Activated T-cell treated with anti-CD3 and anti-CD28 coated beads for 1 hour (primary cell): ENCODE results near the gene OPA3.

ENCODE experiments used
- DNase-seq: peaks from one replicate; pipeline ENCODE4 v3.0.0-alpha.2; 2020; ENCODE audit warnings: low read depth

OPA3 gene

DNA sequence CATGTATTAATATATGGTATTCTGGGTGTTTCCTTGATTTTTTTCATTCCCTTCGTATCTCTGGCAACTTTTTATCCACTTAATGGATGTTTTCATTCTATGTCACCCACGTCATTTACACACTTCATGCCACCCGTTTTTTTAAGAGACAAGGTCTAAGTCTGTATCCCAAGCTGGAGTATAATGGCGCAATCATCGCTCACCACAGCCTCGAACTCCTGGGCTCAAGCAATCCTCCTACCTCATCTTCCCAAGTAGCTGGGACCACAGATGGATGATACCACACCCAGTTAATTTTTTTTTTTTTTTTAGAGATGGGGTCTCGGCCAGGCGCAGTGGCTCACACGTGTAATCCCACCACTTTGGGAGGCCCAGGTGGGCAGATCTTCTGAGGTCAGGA is 80.7 kb downstream of the OPA3 start:
- no peak for DNase-seq

DNA sequence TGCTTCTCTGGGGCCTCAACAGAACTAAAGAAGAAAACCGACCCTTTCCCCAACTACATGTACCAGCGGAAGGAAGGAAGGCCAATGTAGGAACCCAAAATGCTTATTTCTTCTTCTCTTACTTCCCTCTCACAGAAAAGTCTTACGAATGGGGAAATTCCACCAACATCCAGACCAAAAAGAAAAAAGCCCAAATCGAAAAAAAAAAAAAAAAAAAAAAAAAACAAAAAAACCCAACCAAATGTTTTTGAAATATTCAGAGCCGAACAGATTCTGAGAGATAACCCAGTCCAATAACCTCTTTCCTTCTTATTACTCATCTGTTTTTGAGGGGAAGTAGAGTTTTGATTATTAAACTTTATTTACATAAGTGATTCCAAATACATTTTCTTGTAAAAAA is 82.5 kb downstream of the OPA3 start:
- no peak for DNase-seq

GRCh38 chr19:45501730-45502014 is 82.9 kb downstream of the OPA3 start:
- DNase-seq, result no peak

- DNase-seq, result no peak
Measured at GRCh38 chr19:45500918-45501729, 83.5 kb downstream of the OPA3 start.

DNA sequence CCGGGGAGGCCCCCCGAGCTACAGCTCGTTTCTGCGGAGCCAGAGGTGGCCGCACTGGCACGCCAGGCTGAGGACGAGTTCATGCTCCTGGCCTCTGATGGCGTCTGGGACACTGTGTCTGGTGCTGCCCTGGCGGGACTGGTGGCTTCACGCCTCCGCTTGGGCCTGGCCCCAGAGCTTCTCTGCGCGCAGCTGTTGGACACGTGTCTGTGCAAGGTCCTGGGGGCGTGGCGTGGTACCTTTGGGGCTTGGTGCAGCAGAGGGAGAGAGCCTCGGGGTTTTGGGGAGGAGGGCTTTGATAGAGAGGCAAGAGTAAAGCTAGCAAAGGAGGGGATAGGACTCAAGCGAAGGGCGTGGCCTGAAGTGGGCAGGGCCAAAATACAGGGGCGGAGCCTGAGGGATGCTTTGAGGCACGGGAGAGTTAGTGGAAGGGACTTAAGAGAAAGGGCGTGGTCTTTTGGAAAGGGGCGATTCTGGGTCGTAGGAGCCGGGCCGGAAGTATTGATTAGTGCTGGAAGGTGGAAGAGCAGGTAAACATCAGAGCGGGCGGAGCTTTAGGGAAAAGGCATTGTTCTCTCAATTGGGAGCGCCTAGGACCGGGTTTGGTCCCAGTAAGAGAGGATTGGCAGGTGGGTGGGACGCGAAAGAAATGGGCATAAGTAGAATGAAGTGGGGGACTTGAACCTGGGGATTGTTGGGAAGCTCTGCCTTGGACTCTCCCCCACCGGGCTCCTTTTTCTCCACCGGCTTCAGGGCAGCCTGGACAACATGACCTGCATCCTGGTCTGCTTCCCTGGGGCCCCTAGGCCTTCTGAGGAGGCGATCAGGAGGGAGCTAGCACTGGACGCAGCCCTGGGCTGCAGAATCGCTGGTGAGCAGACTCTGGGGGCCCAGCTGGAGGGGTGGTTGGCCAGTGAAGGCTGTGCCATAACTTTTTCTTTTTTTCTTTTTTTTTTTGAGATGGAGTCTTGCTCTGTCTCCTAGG is 85.1 kb downstream of the OPA3 start:
- peak; percentile 42 for DNase-seq

- peak; percentile 62 for DNase-seq
Measured at GRCh38 chr19:45498411-45499195, 86.0 kb downstream of the OPA3 start, which contains the start of gene PPM1N. PPM1N (plus strand) TSS chr19:45498443; CDS start chr19:45498473, 30 bp downstream.

- no peak for DNase-seq
Measured at GRCh38 chr19:45497791-45498190, 86.8 kb downstream of the OPA3 start.

- DNase-seq, result no peak
Measured at GRCh38 chr19:45496349-45496953, 88.2 kb downstream of the OPA3 start.

DNA sequence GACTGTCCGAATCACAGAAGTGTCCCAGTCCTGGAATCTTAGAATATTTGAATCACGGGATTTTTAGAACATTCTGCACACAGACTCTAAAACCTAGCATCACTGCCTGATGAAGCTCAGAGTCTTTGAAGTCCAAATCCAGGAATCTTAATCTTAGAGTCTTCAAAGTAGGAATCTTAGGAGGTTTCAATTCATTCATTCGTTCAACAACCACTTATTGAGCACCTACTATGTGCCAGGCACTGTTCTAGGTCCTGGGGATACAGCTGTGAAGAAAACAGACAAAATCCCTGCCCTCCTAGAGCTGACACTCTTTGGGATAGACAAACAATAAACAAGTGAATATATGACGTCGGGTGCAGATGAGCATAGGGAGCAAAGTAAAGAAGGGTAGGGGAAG is 89.4 kb downstream of the OPA3 start:
- no peak for DNase-seq

DNA sequence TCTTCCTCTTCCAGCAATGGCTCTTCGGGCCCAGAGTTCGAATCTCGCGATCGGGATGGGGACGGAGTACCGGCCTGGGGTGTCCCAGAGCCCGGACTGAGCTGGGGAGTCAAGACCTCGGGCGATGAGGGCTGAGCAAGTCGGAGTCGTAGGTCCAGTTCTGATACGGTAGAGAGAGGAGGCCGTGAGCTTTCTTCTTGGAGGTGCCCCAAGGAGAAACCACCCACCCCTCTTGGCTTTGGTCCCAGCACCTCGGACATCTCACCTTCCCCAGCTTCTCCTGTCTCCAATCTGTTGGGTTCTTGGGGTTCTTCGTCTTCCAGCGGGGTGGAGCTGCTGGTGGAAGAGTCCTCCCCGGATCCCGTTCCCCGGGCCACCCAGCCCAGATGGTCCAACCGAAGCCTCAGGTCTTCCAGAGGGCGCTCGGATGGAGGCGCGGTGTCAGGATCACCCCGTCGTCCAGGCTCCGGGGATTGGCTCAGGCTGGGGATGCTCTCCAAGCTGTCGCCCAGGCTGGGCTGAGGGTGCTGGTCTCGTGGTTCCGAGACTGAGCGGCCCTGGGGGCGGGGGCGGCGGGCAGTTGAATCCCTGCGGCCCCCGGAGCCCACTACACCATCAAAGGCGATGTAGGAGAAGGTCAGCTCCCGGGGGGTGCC is 90.2 kb downstream of the OPA3 start:
- no peak for DNase-seq

DNA sequence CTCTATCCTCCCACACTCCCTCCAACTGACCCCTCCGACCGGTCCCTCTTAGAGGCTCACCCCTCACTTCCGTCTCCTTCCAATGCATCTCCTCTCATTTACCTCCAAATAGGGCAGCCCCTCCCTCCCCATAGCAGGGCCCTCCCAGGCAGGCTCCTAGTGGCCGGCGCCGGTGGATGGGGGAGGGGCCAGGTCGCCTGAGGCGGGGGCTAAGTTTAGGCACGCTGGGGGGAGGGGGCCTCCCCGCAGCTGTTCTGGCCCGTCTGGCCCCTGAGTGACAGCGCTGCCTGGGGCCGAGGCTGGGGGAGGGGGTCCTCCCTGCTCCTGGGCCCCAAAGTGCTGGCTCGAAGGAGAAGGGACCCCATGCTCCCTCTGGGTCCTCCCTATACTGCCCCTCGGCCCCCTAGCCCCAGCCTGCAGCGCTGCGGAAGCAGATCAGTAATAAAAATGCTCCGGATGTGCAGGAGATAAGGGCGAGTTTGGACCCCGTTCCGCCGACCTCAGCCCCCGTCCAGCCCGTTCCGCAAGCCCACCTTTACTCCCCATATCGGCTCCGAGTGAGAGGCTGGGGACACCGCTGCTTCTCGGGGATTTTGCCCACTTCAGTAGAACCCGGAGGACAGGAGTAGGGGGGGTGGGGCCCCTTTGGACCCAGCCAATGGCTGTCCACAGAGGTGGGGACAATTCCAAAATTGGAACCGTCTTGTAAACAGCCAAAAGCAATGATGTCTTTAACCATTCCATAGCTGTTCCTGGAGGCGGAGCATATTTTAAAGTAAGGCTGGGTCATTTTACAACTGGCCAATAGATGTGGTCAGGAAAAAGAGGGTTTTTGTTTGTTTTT is 91.8 kb downstream of the OPA3 start:
- no peak for DNase-seq

- DNase-seq, result no peak
Measured at GRCh38 chr19:45492137-45492626, 92.4 kb downstream of the OPA3 start.

DNA sequence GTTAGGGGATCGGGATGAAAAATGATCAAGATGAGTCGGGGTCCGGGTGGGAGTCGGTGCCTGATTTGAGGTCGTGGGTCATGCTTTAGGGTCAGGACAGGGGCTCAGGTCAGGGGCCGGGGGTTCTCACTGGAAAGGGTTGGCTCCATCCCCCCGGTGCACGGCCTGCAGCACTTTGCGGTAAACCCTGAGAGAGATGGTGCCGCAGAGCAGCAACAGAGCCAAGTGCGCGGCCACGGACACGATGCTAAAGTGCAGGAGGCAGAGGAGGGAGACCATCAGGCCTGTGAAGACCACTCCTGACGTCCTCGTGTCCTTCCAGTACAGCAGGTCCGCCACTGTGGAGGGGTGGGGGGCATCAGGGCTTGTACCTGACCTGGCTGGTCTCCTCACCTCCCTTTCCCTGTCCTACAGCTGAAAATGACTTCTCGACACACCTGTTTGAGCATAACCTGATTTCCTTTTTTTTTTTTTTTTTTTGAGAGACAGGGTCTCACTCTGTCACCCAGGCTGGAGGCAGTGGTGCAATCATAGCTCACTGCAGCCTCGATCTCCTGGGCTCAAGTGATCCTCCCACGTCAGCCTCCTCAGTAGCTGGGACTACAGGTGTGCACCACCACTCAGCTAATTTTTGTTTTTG is 95.3 kb downstream of the OPA3 start:
- no peak for DNase-seq

DNA sequence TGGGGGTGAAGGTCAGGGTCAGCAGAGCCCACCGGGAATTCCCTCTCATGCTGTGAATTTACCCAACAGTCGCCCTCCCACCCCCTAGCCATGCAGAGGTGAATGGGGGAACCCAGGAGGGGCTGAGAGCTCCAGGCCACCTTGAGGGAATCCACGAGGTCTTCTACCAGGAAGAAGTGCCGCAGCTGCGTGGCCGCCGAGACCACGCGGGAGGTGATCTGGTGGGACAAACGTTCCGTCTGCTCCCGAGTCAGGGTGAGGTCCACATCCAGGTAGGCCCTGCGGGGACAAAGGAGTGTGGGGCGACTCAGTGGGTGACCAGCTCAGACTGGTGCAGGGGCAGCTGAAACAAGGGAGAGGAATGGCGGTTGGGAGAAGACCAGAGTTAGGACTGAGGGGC is 95.9 kb downstream of the OPA3 start:
- no peak for DNase-seq

- peak; percentile 99 for DNase-seq
Measured at GRCh38 chr19:45485305-45486077, 99.1 kb downstream of the OPA3 start.

DNA sequence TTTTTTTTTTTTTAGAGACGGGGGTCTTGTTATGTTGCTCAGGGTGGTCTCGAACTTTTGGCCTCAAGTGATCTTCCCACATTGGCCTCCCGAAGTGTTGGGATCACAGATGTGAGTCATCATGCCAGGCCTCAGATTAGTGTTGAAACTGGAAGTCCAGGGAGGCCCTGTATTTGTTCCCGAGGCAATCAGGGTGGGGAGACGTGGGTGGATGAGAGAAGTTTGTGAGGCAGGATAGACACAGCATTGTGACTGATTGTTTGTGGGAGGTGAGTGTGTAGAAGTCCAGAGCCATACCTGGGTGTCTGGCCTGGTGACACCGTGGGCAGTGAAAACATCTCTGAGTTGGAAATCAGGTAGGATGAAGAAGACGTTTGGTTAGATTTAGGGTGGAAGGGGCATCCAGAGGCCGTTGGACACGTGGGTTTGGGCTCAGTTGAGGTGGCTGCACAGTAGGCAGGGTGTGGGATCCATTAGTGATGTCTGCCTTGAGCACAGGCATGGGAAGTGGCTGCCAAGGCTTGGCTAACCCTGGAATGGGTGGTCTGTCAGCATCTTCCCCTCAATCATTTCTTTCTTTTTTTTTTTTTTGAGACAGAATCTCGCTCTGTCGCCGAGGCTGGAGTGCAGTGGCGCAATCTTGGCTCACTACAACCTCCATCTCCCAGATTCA is 100.2 kb downstream of the OPA3 start:
- no peak for DNase-seq

- DNase-seq, result no peak
Measured at GRCh38 chr19:45483033-45483432, 101.6 kb downstream of the OPA3 start.
